Measurements from ENCODE around the gene ZDHHC12. TPM values are rescaled to one million over a fixed set of nuclear protein-coding genes. Genes with fewer than 3 reads are reported as not detected.

The ZDHHC12 gene
- total and polyA plus RNA-seq, 2 of the 13 experiments (the other 11 are each of a cell fraction or from before 2014, with no cell fraction given): 25.4 to 28.0 TPM

DNA sequence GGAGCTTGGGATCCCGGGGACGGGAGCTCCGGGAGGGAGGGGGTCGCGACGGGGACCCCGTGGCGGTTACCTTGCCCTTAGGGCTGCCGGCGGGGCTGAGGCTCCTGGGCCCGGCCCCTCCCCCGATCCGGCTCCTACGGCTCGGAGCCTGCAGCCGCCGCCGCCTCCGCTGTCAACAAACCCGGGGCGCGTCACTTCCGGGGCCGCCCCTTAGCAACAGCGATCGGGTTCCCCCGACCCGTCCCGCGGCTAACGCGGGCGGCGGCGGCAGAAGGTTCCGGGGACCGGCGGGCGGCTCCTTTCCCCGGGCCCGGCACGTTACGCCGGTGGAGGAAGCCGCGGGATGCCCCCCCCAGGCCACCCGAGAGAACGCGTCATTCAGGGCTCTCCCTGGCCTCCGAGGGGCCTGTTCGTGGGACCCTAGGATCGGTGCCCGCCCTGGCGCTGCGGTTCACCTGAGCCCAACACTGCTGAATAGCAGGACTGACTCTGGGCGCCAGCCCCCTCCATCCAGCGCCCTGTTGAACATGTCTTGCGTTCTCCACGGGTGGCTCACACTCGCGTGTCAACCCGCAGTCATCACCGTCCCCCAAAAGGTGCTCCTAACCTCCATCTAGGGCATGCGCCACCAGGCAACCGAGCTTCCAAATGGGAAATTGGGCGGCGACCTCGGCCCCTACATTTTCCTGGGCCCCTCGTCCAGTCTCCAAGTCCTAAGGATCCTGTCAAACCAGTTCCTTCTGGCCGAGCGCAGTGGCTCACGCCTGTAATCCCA is 48.0 kb upstream of the ZDHHC12 start, which contains the start of gene ZER1 (continued):
- TF ChIP-seq ETV5 (CRISPR knock-in tag; IDR thresholded peaks at IDR 0.05; ENCODE audit: borderline replicate concordance): peak; percentile 78; the same call in 1 of the 2 replicates
- peak; percentile 80; the same call in 1 of the 2 replicates for TF ChIP-seq ZNF136 (CRISPR knock-in tag; IDR thresholded peaks at IDR 0.05; ENCODE audit: low read depth)
- TF ChIP-seq GTF2F1 (IDR thresholded peaks at IDR 0.05; ENCODE audit: low read length): no peak
- TF ChIP-seq, protein P1, sequence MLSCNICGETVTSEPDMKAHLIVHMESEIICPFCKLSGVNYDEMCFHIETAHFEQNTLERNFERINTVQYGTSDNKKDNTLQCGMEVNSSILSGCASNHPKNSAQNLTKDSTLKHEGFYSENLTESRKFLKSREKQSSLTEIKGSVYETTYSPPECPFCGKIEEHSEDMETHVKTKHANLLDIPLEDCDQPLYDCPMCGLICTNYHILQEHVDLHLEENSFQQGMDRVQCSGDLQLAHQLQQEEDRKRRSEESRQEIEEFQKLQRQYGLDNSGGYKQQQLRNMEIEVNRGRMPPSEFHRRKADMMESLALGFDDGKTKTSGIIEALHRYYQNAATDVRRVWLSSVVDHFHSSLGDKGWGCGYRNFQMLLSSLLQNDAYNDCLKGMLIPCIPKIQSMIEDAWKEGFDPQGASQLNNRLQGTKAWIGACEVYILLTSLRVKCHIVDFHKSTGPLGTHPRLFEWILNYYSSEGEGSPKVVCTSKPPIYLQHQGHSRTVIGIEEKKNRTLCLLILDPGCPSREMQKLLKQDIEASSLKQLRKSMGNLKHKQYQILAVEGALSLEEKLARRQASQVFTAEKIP (CRISPR knock-in tag; IDR thresholded peaks at IDR 0.05; ENCODE audit: borderline replicate concordance): no peak
- TF ChIP-seq, protein P2, sequence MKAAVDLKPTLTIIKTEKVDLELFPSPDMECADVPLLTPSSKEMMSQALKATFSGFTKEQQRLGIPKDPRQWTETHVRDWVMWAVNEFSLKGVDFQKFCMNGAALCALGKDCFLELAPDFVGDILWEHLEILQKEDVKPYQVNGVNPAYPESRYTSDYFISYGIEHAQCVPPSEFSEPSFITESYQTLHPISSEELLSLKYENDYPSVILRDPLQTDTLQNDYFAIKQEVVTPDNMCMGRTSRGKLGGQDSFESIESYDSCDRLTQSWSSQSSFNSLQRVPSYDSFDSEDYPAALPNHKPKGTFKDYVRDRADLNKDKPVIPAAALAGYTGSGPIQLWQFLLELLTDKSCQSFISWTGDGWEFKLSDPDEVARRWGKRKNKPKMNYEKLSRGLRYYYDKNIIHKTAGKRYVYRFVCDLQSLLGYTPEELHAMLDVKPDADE (CRISPR knock-in tag; IDR thresholded peaks at IDR 0.05): 0 out of 2 replicates have a peak, but pooled peaks have one; percentile 56
- TF ChIP-seq ZMYM2 (CRISPR knock-in tag; IDR thresholded peaks at IDR 0.05): no peak
- peak; percentile 95 for TF ChIP-seq ZNF547 (CRISPR knock-in tag; IDR thresholded peaks at IDR 0.05)
- TF ChIP-seq PRMT3 (CRISPR knock-in tag; IDR thresholded peaks at IDR 0.05; ENCODE audit: borderline replicate concordance, low read depth): peak; percentile 63; the same call in 1 of the 2 replicates
- TF ChIP-seq KDM3A (CRISPR knock-in tag; IDR thresholded peaks at IDR 0.05; ENCODE audit: low read depth): peak; percentile 91
- TF ChIP-seq, protein P3, sequence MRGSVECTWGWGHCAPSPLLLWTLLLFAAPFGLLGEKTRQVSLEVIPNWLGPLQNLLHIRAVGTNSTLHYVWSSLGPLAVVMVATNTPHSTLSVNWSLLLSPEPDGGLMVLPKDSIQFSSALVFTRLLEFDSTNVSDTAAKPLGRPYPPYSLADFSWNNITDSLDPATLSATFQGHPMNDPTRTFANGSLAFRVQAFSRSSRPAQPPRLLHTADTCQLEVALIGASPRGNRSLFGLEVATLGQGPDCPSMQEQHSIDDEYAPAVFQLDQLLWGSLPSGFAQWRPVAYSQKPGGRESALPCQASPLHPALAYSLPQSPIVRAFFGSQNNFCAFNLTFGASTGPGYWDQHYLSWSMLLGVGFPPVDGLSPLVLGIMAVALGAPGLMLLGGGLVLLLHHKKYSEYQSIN (CRISPR knock-in tag; IDR thresholded peaks at IDR 0.05; ENCODE audit: borderline replicate concordance): no peak
- 0 out of 2 replicates have a peak, but pooled peaks have one; percentile 63 for TF ChIP-seq ZNF224 (CRISPR knock-in tag; IDR thresholded peaks at IDR 0.05)
- TF ChIP-seq, protein P4, sequence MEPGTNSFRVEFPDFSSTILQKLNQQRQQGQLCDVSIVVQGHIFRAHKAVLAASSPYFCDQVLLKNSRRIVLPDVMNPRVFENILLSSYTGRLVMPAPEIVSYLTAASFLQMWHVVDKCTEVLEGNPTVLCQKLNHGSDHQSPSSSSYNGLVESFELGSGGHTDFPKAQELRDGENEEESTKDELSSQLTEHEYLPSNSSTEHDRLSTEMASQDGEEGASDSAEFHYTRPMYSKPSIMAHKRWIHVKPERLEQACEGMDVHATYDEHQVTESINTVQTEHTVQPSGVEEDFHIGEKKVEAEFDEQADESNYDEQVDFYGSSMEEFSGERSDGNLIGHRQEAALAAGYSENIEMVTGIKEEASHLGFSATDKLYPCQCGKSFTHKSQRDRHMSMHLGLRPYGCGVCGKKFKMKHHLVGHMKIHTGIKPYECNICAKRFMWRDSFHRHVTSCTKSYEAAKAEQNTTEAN (CRISPR knock-in tag; conservative IDR thresholded peaks at IDR 0.05): no peak
- TF ChIP-seq, protein P5, sequence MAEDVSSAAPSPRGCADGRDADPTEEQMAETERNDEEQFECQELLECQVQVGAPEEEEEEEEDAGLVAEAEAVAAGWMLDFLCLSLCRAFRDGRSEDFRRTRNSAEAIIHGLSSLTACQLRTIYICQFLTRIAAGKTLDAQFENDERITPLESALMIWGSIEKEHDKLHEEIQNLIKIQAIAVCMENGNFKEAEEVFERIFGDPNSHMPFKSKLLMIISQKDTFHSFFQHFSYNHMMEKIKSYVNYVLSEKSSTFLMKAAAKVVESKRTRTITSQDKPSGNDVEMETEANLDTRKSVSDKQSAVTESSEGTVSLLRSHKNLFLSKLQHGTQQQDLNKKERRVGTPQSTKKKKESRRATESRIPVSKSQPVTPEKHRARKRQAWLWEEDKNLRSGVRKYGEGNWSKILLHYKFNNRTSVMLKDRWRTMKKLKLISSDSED (CRISPR knock-in tag; IDR thresholded peaks at IDR 0.05): peak; percentile 85; the same call in 1 of the 2 replicates
- no peak for TF ChIP-seq ZBTB7A (CRISPR knock-in tag; IDR thresholded peaks at IDR 0.05)
- TF ChIP-seq, protein P6, sequence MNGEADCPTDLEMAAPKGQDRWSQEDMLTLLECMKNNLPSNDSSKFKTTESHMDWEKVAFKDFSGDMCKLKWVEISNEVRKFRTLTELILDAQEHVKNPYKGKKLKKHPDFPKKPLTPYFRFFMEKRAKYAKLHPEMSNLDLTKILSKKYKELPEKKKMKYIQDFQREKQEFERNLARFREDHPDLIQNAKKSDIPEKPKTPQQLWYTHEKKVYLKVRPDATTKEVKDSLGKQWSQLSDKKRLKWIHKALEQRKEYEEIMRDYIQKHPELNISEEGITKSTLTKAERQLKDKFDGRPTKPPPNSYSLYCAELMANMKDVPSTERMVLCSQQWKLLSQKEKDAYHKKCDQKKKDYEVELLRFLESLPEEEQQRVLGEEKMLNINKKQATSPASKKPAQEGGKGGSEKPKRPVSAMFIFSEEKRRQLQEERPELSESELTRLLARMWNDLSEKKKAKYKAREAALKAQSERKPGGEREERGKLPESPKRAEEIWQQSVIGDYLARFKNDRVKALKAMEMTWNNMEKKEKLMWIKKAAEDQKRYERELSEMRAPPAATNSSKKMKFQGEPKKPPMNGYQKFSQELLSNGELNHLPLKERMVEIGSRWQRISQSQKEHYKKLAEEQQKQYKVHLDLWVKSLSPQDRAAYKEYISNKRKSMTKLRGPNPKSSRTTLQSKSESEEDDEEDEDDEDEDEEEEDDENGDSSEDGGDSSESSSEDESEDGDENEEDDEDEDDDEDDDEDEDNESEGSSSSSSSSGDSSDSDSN (CRISPR knock-in tag; IDR thresholded peaks at IDR 0.05): peak; percentile 94
- 0 out of 2 replicates have a peak, but pooled peaks have one; percentile 47 for TF ChIP-seq NAIF1 (CRISPR knock-in tag; IDR thresholded peaks at IDR 0.05; ENCODE audit: borderline replicate concordance)
- TF ChIP-seq, protein P7, sequence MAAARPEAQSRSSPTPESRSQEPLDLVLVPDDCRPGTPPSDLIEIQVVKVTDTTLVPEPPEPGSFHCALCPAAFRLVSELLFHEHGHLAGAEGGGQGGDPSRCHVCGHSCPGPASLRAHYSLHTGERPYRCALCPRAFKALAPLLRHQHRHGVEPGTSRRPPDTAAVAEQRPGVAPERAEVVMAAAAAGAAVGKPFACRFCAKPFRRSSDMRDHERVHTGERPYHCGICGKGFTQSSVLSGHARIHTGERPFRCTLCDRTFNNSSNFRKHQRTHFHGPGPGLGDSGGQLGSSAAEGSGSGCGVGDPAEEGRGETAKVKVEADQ (CRISPR knock-in tag; IDR thresholded peaks at IDR 0.05; ENCODE audit: borderline replicate concordance): peak; percentile 99
- 0 out of 2 replicates have a peak, but pooled peaks have one; percentile 25 for TF ChIP-seq STAG1 (CRISPR knock-in tag; IDR thresholded peaks at IDR 0.05)

All from HepG2 (cell line).